NB4 (cell line): ENCODE results near the gene NDC1.

Experiments
- CTCF ChIP-seq: IDR thresholded peaks from one replicate; pipeline ENCODE4 v1.5.1; 2012; ENCODE audit warnings: low read depth, low read length
- MAX ChIP-seq: IDR thresholded peaks from 2 replicates; pipeline ENCODE4 v1.6.1; 2011; ENCODE audit warnings: low read depth, low read length
- MYC ChIP-seq: IDR thresholded peaks from 2 replicates; pipeline ENCODE4 v1.6.1; 2011; ENCODE audit warnings: low read depth, low read length
- POLR2A ChIP-seq: IDR thresholded peaks from 2 replicates; pipeline ENCODE4 v1.6.1; 2011; ENCODE audit warnings: mild to moderate bottlenecking; ENCODE audit not compliant: insufficient read length; ENCODE audit errors: extremely low read depth

- TF ChIP-seq MAX: no peak
- no peak for TF ChIP-seq CTCF
- TF ChIP-seq POLR2A: no peak
- TF ChIP-seq MYC: no peak
These were observed 66.4 kb downstream of the NDC1 start for GRCh38 chr1:53771648-53772047.
